Fibroblast of lung (primary cell): ENCODE data around the gene GFY. TPM values are rescaled to one million over a fixed set of nuclear protein-coding genes. Genes with fewer than 3 reads are reported as not detected.

Experiments used
- DNase-seq, 2 donors: peaks; one replicate each; pipeline versions ENCODE4 v3.0.0 to v3.0.0-alpha.2; 2010; ENCODE audit warnings: low read depth in 2 of 2
- H2AFZ ChIP-seq: 2 replicates; pipeline ENCODE4 v1.5.1; 2012; ENCODE audit warnings: low read length, control low read depth, inconsistent platforms
- H3K27ac ChIP-seq: 2 replicates; pipeline ENCODE4 v1.5.1; 2011; ENCODE audit warnings: low read length, control low read depth; ENCODE audit not compliant: insufficient read depth
- H3K27me3 ChIP-seq: 2 replicates; pipeline ENCODE4 v1.5.1; 2011; ENCODE audit warnings: mild to moderate bottlenecking, low read length; ENCODE audit not compliant: control insufficient read depth, insufficient read depth
- H3K36me3 ChIP-seq: 2 replicates; pipeline ENCODE4 v1.5.1; 2011; ENCODE audit warnings: low read length; ENCODE audit not compliant: control insufficient read depth, insufficient read depth
- H3K4me1 ChIP-seq: 2 replicates; pipeline ENCODE4 v1.5.1; 2011; ENCODE audit warnings: low read length; ENCODE audit not compliant: control insufficient read depth, insufficient read depth; ENCODE audit errors: extremely low read depth
- H3K4me2 ChIP-seq: 2 replicates; pipeline ENCODE4 v1.5.1; 2011; ENCODE audit warnings: low read length, control low read depth; ENCODE audit not compliant: insufficient read depth; ENCODE audit errors: extremely low read depth
- H3K4me3 ChIP-seq, 4 experiments: fragments of 200-600 bp in 1 of 4; sonication (generic) in 1 of 4; replicated peaks in 1 of 4; 2 replicates each; pipeline ENCODE4 v1.5.1; 2011 to 2016; ENCODE audit warnings: low read length in 4 of 4, low read depth in 3 of 4, mild to moderate bottlenecking in 3 of 4, control low read depth in 2 of 4, inconsistent platforms in 1 of 4, mixed read lengths in 1 of 4; ENCODE audit not compliant: insufficient read depth in 1 of 4; ENCODE audit errors: control extremely low read depth in 1 of 4
- H3K79me2 ChIP-seq: 2 replicates; pipeline ENCODE4 v1.5.1; 2012; ENCODE audit warnings: mild to moderate bottlenecking, low read length, inconsistent platforms; ENCODE audit not compliant: control insufficient read depth, insufficient read depth
- H3K9ac ChIP-seq: 2 replicates; pipeline ENCODE4 v1.5.1; 2011; ENCODE audit warnings: mild to moderate bottlenecking, low read length, control low read depth; ENCODE audit not compliant: insufficient read depth
- H3K9me3 ChIP-seq: 2 replicates; pipeline ENCODE4 v1.5.1; 2012; ENCODE audit warnings: low read depth, low read length; ENCODE audit not compliant: control insufficient read depth, insufficient read depth
- H4K20me1 ChIP-seq: 2 replicates; pipeline ENCODE4 v1.5.1; 2011; ENCODE audit warnings: low read length; ENCODE audit not compliant: control insufficient read depth, insufficient read depth; ENCODE audit errors: extremely low read depth
- CTCF ChIP-seq, 2 donors: IDR thresholded peaks in 1 of 2; conservative IDR thresholded peaks in 1 of 2; 1 replicate in 1 of 2; 2 replicates in 1 of 2; pipeline ENCODE4 v1.5.1; 2011 to 2012; ENCODE audit warnings: low read length in 2 of 2, control low read depth in 1 of 2, inconsistent platforms in 1 of 2, low read depth in 1 of 2, mild to moderate bottlenecking in 1 of 2
- EZH2 ChIP-seq: IDR thresholded peaks from 2 replicates; pipeline ENCODE4 v1.5.1; 2012; ENCODE audit warnings: low read length, control low read depth, mild to moderate bottlenecking; ENCODE audit errors: missing control alignments
- polyA plus RNA-seq, 2 donors: library from polyadenylated mRNA; depleted of rRNA in 1 of 2; stranded (reverse) in 1 of 2; unstranded in 1 of 2; fragments of >200 nt; gene quantifications; 2 replicates each; pipeline ENCODE4 v1.2.1, GENCODE V29; 2011 to 2012; ENCODE audit warnings: missing spikeins in 1 of 2
- total RNA-seq: library from RNA; depleted of rRNA; stranded (reverse); fragments of >200 nt; gene quantifications from 2 replicates; pipeline ENCODE4 v1.2.1, GENCODE V29; 2014

The GFY gene
- total and polyA plus RNA-seq, 2 donors (not counting 1 experiment from before 2014, with no cell fraction given): not detected

DNA sequence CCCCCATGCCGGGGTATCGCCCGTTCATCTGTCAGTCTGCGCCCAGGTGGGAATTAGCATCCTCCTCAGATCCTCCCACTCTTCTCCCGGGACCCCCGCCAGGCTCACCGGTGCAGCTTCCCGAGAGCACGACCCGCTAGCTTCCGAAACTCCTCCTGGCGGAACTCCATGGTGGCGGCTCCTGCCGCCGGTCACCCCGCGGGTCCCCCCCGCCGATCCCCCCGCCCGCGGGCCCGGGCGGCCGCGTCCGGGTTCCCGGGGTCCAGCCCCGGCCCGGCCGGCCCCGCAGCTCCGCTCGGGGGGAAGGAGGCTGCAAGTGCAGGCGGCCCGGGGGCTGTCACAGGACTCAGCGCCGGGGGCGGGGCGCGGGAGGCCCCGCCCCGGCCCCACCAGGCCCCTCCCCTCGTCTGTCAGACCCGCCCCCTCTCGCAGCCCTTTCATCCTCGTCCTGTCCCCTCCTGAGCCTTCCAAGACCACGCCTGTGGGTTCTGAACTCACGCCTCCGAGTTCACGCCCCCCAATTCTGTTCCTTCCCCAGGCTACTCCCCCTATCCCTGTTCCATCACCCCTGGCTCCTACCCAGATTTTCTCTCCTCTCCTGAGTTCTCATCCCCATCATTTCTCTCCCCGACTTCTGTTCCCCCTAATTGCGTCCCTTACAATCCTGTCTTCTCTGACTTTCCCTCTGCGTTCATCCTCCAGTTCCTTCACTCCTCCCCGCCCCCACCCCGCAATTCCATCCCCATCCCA lies 16.2 kb downstream of the GFY start, which contains the start of gene SLC17A7:
SLC17A7 (minus strand) TSS at position 318 of the 750 bp plus-strand sequence; CDS start at position 170, 148 bp downstream.
- DNase-seq: no peak
- H3K4me3 ChIP-seq: no peak within 1 kb of the TSS

DNA sequence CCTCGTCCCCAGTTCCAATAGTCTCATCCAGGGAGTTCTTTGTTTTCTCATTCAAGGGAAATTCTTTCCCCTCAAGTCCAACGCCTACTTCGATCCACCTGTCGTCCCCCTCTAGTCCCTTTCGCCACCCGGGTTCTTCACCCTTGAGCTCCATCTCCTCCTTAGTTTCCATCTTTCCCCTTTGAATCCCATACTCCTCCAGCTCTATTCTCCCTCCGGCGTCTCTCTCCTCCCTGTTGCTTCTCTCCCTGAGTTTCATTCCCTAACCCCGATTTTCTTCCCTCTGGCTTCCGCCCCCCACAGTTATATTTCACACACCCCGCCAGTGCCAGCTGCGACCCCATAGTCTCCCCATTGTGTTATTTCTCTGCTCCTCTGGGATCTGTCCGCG lies 16.8 kb downstream of the GFY start:
- Histone ChIP-seq H3K4me1 (no peaks in the 10 kb centered on the region), H3K27me3 (peaks cover 47% of the 10 kb centered on the region), H3K27ac (no peak overlapping the region), H2AFZ (no peak overlapping the region), H3K79me2 (no peaks in the 10 kb centered on the region), H3K36me3 (peaks cover under 1% of the 10 kb centered on the region), H4K20me1 (no peaks in the 10 kb centered on the region), H3K9me3 (no peaks in the 10 kb centered on the region), H3K9ac (no peak overlapping the region), H3K4me3 (no peak overlapping the region), H3K4me2 (no peak overlapping the region)
- DNase-seq: no peak
- TF ChIP-seq CTCF (conservative IDR thresholded peaks at IDR 0.05 in 1 of 2, IDR thresholded peaks at IDR 0.05 in 1 of 2; ENCODE audit: low read depth in 1 of 2, low read length in 2 of 2): no peak
- peak; percentile 80 for TF ChIP-seq EZH2

More for the DNA sequence above, 16.2 kb downstream of the GFY start, which contains the start of gene SLC17A7:
- Histone ChIP-seq H3K4me2 (peak within 1 kb of the TSS; percentile 13), H3K36me3 (no peaks in the 10 kb centered on the region), H3K27me3 (peaks cover 49% of the 10 kb centered on the region), H3K9me3 (no peaks in the 10 kb centered on the region), H3K9ac (no peak within 1 kb of the TSS), H4K20me1 (no peaks in the 10 kb centered on the region), H3K79me2 (no peaks in the 10 kb centered on the region), H3K4me1 (no peaks in the 10 kb centered on the region), H2AFZ (no peak within 1 kb of the TSS), H3K27ac (no peak within 1 kb of the TSS)
- TF ChIP-seq EZH2: peak; percentile 67
- no peak for TF ChIP-seq CTCF (conservative IDR thresholded peaks at IDR 0.05 in 1 of 2, IDR thresholded peaks at IDR 0.05 in 1 of 2; ENCODE audit: low read depth in 1 of 2, low read length in 2 of 2)

GRCh38 chr19:49442354-49442753 lies 17.2 kb downstream of the GFY start:
- H3K4me1 ChIP-seq: no peaks in the 10 kb centered on the region
- no peaks in the 10 kb centered on the region for H3K79me2 ChIP-seq
- H3K27me3 ChIP-seq: peaks cover 46% of the 10 kb centered on the region
- H3K4me3 ChIP-seq: no peak overlapping the region
- H4K20me1 ChIP-seq: no peaks in the 10 kb centered on the region
- no peak overlapping the region for H3K9ac ChIP-seq
- no peak overlapping the region for H2AFZ ChIP-seq
- H3K9me3 ChIP-seq: no peaks in the 10 kb centered on the region
- H3K27ac ChIP-seq: no peak overlapping the region
- peaks cover 3% of the 10 kb centered on the region for H3K36me3 ChIP-seq
- no peak overlapping the region for H3K4me2 ChIP-seq
- DNase-seq: no peak
- TF ChIP-seq CTCF (conservative IDR thresholded peaks at IDR 0.05 in 1 of 2, IDR thresholded peaks at IDR 0.05 in 1 of 2; ENCODE audit: low read depth in 1 of 2, low read length in 2 of 2) (no peak), EZH2 (peak; percentile 25)
